K562 (cell line): Measurements from ENCODE around the gene YIF1A. TPM values are rescaled to one million over a fixed set of nuclear protein-coding genes. Genes with fewer than 3 reads are reported as not detected.
A peak's percentile ranks its signal among the peaks of the same experiment; 100 is the strongest.

Source experiments
- ATAC-seq: fragments of 200-7000 bp; cut with Tn5 transposase; 3 replicates; pipeline ENCODE4 v1.9.1; 2020; ENCODE audit warnings: moderate library complexity
- BruUV-seq: library from RNA; stranded (reverse); fragments of 400-500 nt; replicated peaks from 2 replicates; lab custom pipeline; 2021; lab: Mats Ljungman, UMichigan
- CTCF ChIA-PET: fragments of 300-600 bp; formaldehyde crosslinking; extraction: SDS; loops from one replicate; lab custom pipeline; 2021; ENCODE audit warnings: low intra/inter-chr PET ratio; lab: Yijun Ruan, JAX
- POLR2A ChIA-PET: fragments of 300-600, 350-650 bp; sonication (Branson Sonifier 250); formaldehyde crosslinking; extraction: SDS; loops from one replicate; lab custom pipeline; 2021; ENCODE audit warnings: antibody characterized with exemption, inconsistent platforms; lab: Yijun Ruan, JAX
- DNase-seq, 4 experiments: peaks; one replicate each; pipeline versions ENCODE4 v3.0.0 to v3.0.0-alpha.2; 2011 to 2018; ENCODE audit warnings: low spot score in 3 of 4, mixed read lengths in 3 of 4; ENCODE audit errors: extremely low read depth in 1 of 4
- FAIRE-seq: peaks from 2 replicates; lab custom pipeline; 2011; peaks lifted over from hg19 to GRCh38; lab: Jason Lieb, UNC
- H2AFZ ChIP-seq: 2 replicates; pipeline ENCODE4 v1.6.0; 2011; ENCODE audit warnings: low read depth, low read length, control low read depth, inconsistent platforms
- H3K27ac ChIP-seq: fragments of 200-600 bp; 3 replicates; pipeline ENCODE4 v1.8.0; 2011; ENCODE audit warnings: low read depth, mild to moderate bottlenecking, control low read depth, inconsistent platforms, low read length, moderate library complexity, mixed read lengths; ENCODE audit errors: extremely low read depth
- H3K27me3 ChIP-seq, 2 experiments: fragments of 300-600 bp in 1 of 2; 2 replicates in 1 of 2; 3 replicates in 1 of 2; pipeline versions ENCODE4 v1.6.0 to v1.8.0; 2011; ENCODE audit warnings: inconsistent platforms in 2 of 2, low read length in 2 of 2, mild to moderate bottlenecking in 1 of 2, mixed read lengths in 1 of 2, moderate library complexity in 1 of 2; ENCODE audit not compliant: control insufficient read depth in 2 of 2, insufficient read depth in 2 of 2
- H3K36me3 ChIP-seq: fragments of 300-600 bp; 3 replicates; pipeline ENCODE4 v1.8.0; 2011; ENCODE audit warnings: mild to moderate bottlenecking, low read length, inconsistent platforms; ENCODE audit not compliant: control insufficient read depth, insufficient read depth
- H3K4me1 ChIP-seq, 2 experiments: fragments of 200-600 bp in 1 of 2; replicated peaks in 1 of 2; 2 replicates in 1 of 2; 3 replicates in 1 of 2; pipeline versions ENCODE4 v1.5.1 to v1.8.0; 2011; ENCODE audit warnings: inconsistent platforms in 2 of 2, low read length in 2 of 2, mild to moderate bottlenecking in 1 of 2, mixed read lengths in 1 of 2, moderate library complexity in 1 of 2; ENCODE audit not compliant: control insufficient read depth in 2 of 2, insufficient read depth in 2 of 2
- H3K4me2 ChIP-seq: 2 replicates; pipeline ENCODE4 v1.6.1; 2011; ENCODE audit warnings: low read length, control low read depth, inconsistent platforms, mixed read lengths; ENCODE audit not compliant: insufficient read depth
- H3K4me3 ChIP-seq: fragments of 200-600 bp; sonication (generic), shearing (Covaris generic); 2 replicates; pipeline ENCODE4 v1.5.1; 2016; ENCODE audit warnings: control low read depth, inconsistent platforms
- H3K79me2 ChIP-seq: fragments of 200-600 bp; 3 replicates; pipeline ENCODE4 v1.8.0; 2011; ENCODE audit warnings: low read length, inconsistent platforms; ENCODE audit not compliant: control insufficient read depth, insufficient read depth
- H3K9ac ChIP-seq, 2 experiments: 2 replicates each; pipeline versions ENCODE4 v1.6.0 to v1.6.1; 2011; ENCODE audit warnings: low read depth in 2 of 2, low read length in 2 of 2, control low read depth in 1 of 2, inconsistent platforms in 1 of 2, mild to moderate bottlenecking in 1 of 2, mixed read lengths in 1 of 2; ENCODE audit not compliant: insufficient read depth in 1 of 2
- H3K9me1 ChIP-seq: one replicate; pipeline ENCODE4 v1.6.0; 2011; ENCODE audit warnings: inconsistent platforms, mild to moderate bottlenecking, low read length, moderate library complexity; ENCODE audit not compliant: control insufficient read depth, insufficient read depth
- H3K9me3 ChIP-seq: replicated peaks from 2 replicates; pipeline ENCODE4 v1.5.1; 2011; ENCODE audit warnings: low read depth, low read length, inconsistent platforms; ENCODE audit not compliant: control insufficient read depth, insufficient read depth
- H4K20me1 ChIP-seq: replicated peaks from 2 replicates; pipeline ENCODE4 v1.6.1; 2011; ENCODE audit warnings: low read length, inconsistent platforms, mixed read lengths; ENCODE audit not compliant: control insufficient read depth, insufficient read depth
- TFAP4 ChIP-seq: sonication (generic); formaldehyde crosslinking; IDR thresholded peaks from 2 replicates; pipeline ENCODE4 v1.8.0; 2022; ENCODE audit warnings: missing genetic modification reagents, mild to moderate bottlenecking, moderate library complexity, borderline replicate concordance
- ZBTB7A ChIP-seq: IDR thresholded peaks from 2 replicates; pipeline ENCODE4 v1.6.1; 2011; ENCODE audit warnings: low read depth, mild to moderate bottlenecking, low read length, moderate library complexity, borderline replicate concordance; ENCODE audit not compliant: control insufficient read depth
- ZNF699 ChIP-seq: fragments of 250-450 bp; sonication (Bioruptor Pico); IDR thresholded peaks from 2 replicates; pipeline ENCODE4 v1.8.0; 2021; ENCODE audit warnings: mild to moderate bottlenecking, moderate library complexity; ENCODE audit not compliant: insufficient replicate concordance
- WGBS: fragments of 100-300 bp; shearing (Covaris generic); methylation state at CpG from one replicate; pipeline ENCODE4 v1.1.6; 2016; ENCODE audit warnings: low coverage, mixed read lengths; ENCODE audit not compliant: insufficient coverage; ENCODE audit errors: missing lambda C conversion rate; 5-methylcytosine and 5-hydroxymethylcytosine counted together
- in situ Hi-C: fragments of 300-500 bp; cut with MboI; formaldehyde crosslinking; loops from 4 replicates; pipeline ENCODE4 v1.15.0; 2018; ENCODE audit warnings: inconsistent platforms, mixed read lengths
- intact Hi-C: fragments of 100-400 bp; cut with micrococcal nuclease; formaldehyde crosslinking; loops from 2 replicates; pipeline ENCODE4 v1.14.2; 2022
- polyA plus RNA-seq, 8 experiments: library from polyadenylated mRNA; depleted of rRNA in 4 of 8; stranded (reverse) in 5 of 8; unstranded in 3 of 8; fragments of >200 nt; fragmentation: Nextera tagmentation in 2 of 8; fragmentation: Illumina TruSeq in 1 of 8; extraction: Ambion mirVana in 2 of 8; extraction: Trizol in 1 of 8; gene quantifications; 2 replicates each; pipeline versions ENCODE4 v1.2.1 to v1.2.3, GENCODE V29; 2011 to 2014; ENCODE audit warnings: inconsistent platforms in 1 of 8, missing spikeins in 1 of 8
- total RNA-seq, 7 experiments: library from RNA; depleted of rRNA in 6 of 7; stranded (reverse); fragments of >200 nt in 6 of 7; fragmentation: Illumina TruSeq in 2 of 7; extraction: Trizol in 2 of 7; gene quantifications; 2 replicates each; pipeline versions ENCODE4 v1.2.1 to v1.2.3, GENCODE V29; 2011 to 2021; ENCODE audit warnings: low replicate concordance in 1 of 7

YIF1A gene
- total and polyA plus RNA-seq, 9 of the 15 experiments (the other 6 are each of a cell fraction or from before 2014, with no cell fraction given): 8.6 to 121 (median 77.2) TPM

- CTCF ChIA-PET: interaction anchor here (2.9 to 3.1 kb wide), 2 partner anchors 15 to 104 kb away, joined by 16 to 37 read pairs; no protein-coding TSS in a partner anchor
- peaks cover 20 to 63% of the 10 kb centered on the region in 2 experiments; a peak in 4 of 5 replicates for H3K4me1 ChIP-seq
These were observed 37.5 kb upstream of the YIF1A start for GRCh38 chr11:66326261-66327111.

More at GRCh38 chr11:66326261-66327111, 37.5 kb upstream of the YIF1A start:
- POLR2A ChIA-PET: interaction anchor here (0.6 to 0.7 kb wide), 4 partner anchors 10 to 316 kb away, joined by 3 read pairs; partner anchors contain the start of gene RIN1
- Histone ChIP-seq H3K9me1 (peaks cover 4% of the 10 kb centered on the region), H4K20me1 (no peaks in the 10 kb centered on the region), H3K9ac (peak overlapping the region in 1 of 2 experiments; percentile 76; a peak in 2 of 4 replicates), H3K9me3 (no peaks in the 10 kb centered on the region), H3K27me3 (no peaks in the 10 kb centered on the region), H3K4me3 (no peak overlapping the region), H3K36me3 (no peaks in the 10 kb centered on the region), H3K79me2 (no peaks in the 10 kb centered on the region), H3K27ac (no peak overlapping the region), H3K4me2 (no peak overlapping the region), H2AFZ (peak overlapping the region; percentile 54; the same call in 1 of the 2 replicates)
- no TSS peak for BruUV-seq
- 57% methylated on average over 10 of the region's 21 CpGs for WGBS
- DNase-seq (peak in 2 of 4 experiments; percentile 48 to 70), ATAC-seq (no peak), FAIRE-seq (no peak)
- intact Hi-C loops: no loop called here
- in situ Hi-C loops: loop anchor here (5.0 kb wide), 1 partner anchor 109 kb away; no protein-coding TSS in a partner anchor
- TF ChIP-seq TFAP4 (0 out of 2 replicates have a peak, but pooled peaks have one; percentile 13), ZBTB7A (peak; percentile 67; the same call in 1 of the 2 replicates), ZNF699 (CRISPR knock-in tag) (no peak)
